Measurements from ENCODE around the gene TLE5.
"Not testable (repeated sequence)": the region's sequence is repeated elsewhere in the genome, so short reads cannot be mapped to it uniquely, and the experiment has no call there.

DNA sequence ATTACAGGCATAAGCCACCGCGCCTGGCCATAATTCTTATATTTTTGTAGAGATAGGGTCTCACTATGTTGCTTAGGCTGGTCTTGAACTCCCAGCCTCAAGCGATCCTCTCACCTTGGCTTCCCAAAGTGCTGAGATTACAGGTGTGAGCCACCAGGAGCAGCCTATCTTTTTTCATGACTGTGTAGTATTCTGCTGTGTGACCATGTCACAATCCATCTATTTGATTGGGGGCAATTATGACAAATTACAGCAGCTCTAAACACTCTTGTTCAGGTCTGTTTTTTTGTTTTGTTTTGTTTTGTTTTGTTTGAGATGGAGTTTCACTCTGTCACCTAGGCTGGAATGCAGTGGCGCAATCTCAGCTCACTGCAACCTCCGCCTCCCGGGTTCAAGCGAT, 12.3 kb downstream of the TLE5 start:
- not testable (repeated sequence) for TF ChIP-seq CTCF, POLR2A (IDR thresholded peaks at IDR 0.05)
